ENCODE data around the gene GTF3C5.

DNA sequence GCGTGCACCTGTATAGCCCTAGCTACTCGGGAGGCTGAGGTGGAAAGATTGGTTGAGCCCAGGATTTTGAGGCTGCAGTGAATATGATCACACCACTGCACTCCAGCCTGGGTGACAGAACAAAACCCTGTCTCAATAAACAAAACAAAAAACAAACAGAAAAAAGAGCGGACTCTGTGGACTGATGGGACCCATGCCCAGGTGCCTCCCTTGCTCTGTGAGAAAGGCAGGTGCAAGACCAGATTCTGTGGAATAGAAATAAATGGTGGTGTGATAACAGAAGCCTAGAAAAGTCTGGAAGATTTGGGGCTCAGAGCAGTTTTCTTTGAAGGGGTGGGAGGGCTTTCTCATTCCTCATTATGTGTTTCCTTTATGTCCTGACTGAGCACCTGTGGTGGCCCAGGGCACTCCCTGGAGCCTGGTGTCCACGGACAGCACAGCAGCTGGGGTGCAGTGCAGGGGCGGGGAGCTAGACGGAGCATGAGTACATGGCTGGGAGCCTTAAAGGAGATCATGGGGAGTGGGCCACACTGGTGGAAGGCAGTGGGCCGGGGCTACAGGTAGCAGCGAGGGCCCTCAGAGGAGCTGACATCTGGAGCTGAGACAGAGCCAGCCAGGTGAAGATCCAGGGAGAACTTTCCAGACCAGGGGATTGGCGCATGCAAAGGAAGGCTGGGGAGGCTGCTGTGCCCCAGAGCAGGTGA lies 15.6 kb downstream of the GTF3C5 start:
- TF ChIP-seq, protein P1, sequence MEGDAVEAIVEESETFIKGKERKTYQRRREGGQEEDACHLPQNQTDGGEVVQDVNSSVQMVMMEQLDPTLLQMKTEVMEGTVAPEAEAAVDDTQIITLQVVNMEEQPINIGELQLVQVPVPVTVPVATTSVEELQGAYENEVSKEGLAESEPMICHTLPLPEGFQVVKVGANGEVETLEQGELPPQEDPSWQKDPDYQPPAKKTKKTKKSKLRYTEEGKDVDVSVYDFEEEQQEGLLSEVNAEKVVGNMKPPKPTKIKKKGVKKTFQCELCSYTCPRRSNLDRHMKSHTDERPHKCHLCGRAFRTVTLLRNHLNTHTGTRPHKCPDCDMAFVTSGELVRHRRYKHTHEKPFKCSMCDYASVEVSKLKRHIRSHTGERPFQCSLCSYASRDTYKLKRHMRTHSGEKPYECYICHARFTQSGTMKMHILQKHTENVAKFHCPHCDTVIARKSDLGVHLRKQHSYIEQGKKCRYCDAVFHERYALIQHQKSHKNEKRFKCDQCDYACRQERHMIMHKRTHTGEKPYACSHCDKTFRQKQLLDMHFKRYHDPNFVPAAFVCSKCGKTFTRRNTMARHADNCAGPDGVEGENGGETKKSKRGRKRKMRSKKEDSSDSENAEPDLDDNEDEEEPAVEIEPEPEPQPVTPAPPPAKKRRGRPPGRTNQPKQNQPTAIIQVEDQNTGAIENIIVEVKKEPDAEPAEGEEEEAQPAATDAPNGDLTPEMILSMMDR (conservative IDR thresholded peaks at IDR 0.05 in 1 of 2, IDR thresholded peaks at IDR 0.05 in 1 of 2; ENCODE audit: extremely low read depth in 1 of 2, insufficient read depth in 1 of 2, low read depth in 1 of 2, low read length in 2 of 2): no peak
- no peak for TF ChIP-seq EZH2 (IDR thresholded peaks at IDR 0.05; ENCODE audit: borderline replicate concordance, low read length)

Data from mammary epithelial cell (primary cell).